ENCODE results near the gene OXCT1. TPM values are rescaled to one million over a fixed set of nuclear protein-coding genes. Genes with fewer than 3 reads are reported as not detected.

OXCT1 gene
- total and polyA plus RNA-seq, 2 donors from 2014 or later: 20.5 to 42.7 TPM

- intact Hi-C loops (cut with DNase I): no loop called here
- H3K27ac ChIP-seq (ENCODE audit: low read depth in 2 of 2, low read length in 2 of 2): no peak overlapping the region
- H3K36me3 ChIP-seq (ENCODE audit: control insufficient read depth in 2 of 3, insufficient read depth in 3 of 3, low read length in 3 of 3): peaks cover 0 to 5% (median 4%) of the 10 kb centered on the region in 3 donors
- H3K27me3 ChIP-seq (ENCODE audit: control insufficient read depth, insufficient read depth, low read length): no peaks in the 10 kb centered on the region
- no peaks in the 10 kb centered on the region for H3K9me3 ChIP-seq (ENCODE audit: control insufficient read depth in 2 of 3, insufficient read depth in 1 of 3, low read length in 3 of 3)
- H3K4me1 ChIP-seq (ENCODE audit: control insufficient read depth in 2 of 3, insufficient read depth in 2 of 3, low read depth in 1 of 3, low read length in 3 of 3): peaks cover 0 to 6% (median 0%) of the 10 kb centered on the region in 3 donors
- no peak for DNase-seq
- no peak for FAIRE-seq
- no peak overlapping the region for H3K4me3 ChIP-seq (ENCODE audit: low read length in 3 of 3)
- no peak overlapping the region for H3K9ac ChIP-seq (ENCODE audit: low read length in 3 of 3)
- no peak for TF ChIP-seq CTCF (IDR thresholded peaks at IDR 0.05; ENCODE audit: borderline replicate concordance, extremely low read depth, insufficient read depth)
These were observed 37.8 kb downstream of the OXCT1 start for GRCh38 chr5:41832430-41832829.

- H3K9me3 ChIP-seq (ENCODE audit: control insufficient read depth in 2 of 3, insufficient read depth in 1 of 3, low read length in 3 of 3): no peaks in the 10 kb centered on the region
- no peak overlapping the region for H3K4me3 ChIP-seq (ENCODE audit: low read length in 3 of 3)
- H3K4me1 ChIP-seq (ENCODE audit: control insufficient read depth in 2 of 3, insufficient read depth in 2 of 3, low read depth in 1 of 3, low read length in 3 of 3): peaks cover 0 to 3% (median 0%) of the 10 kb centered on the region in 3 donors
- FAIRE-seq: no peak
- no peak overlapping the region for H3K9ac ChIP-seq (ENCODE audit: low read length in 3 of 3)
- intact Hi-C loops (cut with DNase I): no loop called here
- peaks cover 0 to 5% (median 4%) of the 10 kb centered on the region in 3 donors for H3K36me3 ChIP-seq (ENCODE audit: control insufficient read depth in 2 of 3, insufficient read depth in 3 of 3, low read length in 3 of 3)
- H3K27me3 ChIP-seq (ENCODE audit: control insufficient read depth, insufficient read depth, low read length): no peaks in the 10 kb centered on the region
- no peak overlapping the region for H3K27ac ChIP-seq (ENCODE audit: low read depth in 2 of 2, low read length in 2 of 2)
- TF ChIP-seq CTCF (IDR thresholded peaks at IDR 0.05; ENCODE audit: borderline replicate concordance, extremely low read depth, insufficient read depth): no peak
- DNase-seq: no peak
These were observed 39.1 kb downstream of the OXCT1 start for GRCh38 chr5:41831155-41831554.

GRCh38 chr5:41827792-41828191 lies 42.4 kb downstream of the OXCT1 start:
- TF ChIP-seq CTCF (IDR thresholded peaks at IDR 0.05; ENCODE audit: borderline replicate concordance, extremely low read depth, insufficient read depth): no peak
- intact Hi-C loops (cut with DNase I): no loop called here
- FAIRE-seq: no peak
- no peak for DNase-seq
- Histone ChIP-seq H3K27me3 (ENCODE audit: control insufficient read depth, insufficient read depth, low read length) (no peaks in the 10 kb centered on the region), H3K4me1 (ENCODE audit: control insufficient read depth in 2 of 3, insufficient read depth in 2 of 3, low read depth in 1 of 3, low read length in 3 of 3) (peaks cover 0 to 3% (median 0%) of the 10 kb centered on the region in 3 donors), H3K4me3 (ENCODE audit: low read length in 3 of 3) (no peak overlapping the region), H3K36me3 (ENCODE audit: control insufficient read depth in 2 of 3, insufficient read depth in 3 of 3, low read length in 3 of 3) (peaks cover 0 to 4% (median 3%) of the 10 kb centered on the region in 3 donors), H3K9me3 (ENCODE audit: control insufficient read depth in 2 of 3, insufficient read depth in 1 of 3, low read length in 3 of 3) (no peaks in the 10 kb centered on the region), H3K9ac (ENCODE audit: low read length in 3 of 3) (no peak overlapping the region), H3K27ac (ENCODE audit: low read depth in 2 of 2, low read length in 2 of 2) (no peak overlapping the region)

GRCh38 chr5:41822036-41822435 lies 48.2 kb downstream of the OXCT1 start:
- Histone ChIP-seq H3K4me3 (ENCODE audit: low read length in 3 of 3) (no peak overlapping the region), H3K9ac (ENCODE audit: low read length in 3 of 3) (no peak overlapping the region), H3K27ac (ENCODE audit: low read depth in 2 of 2, low read length in 2 of 2) (no peak overlapping the region), H3K4me1 (ENCODE audit: control insufficient read depth in 2 of 3, insufficient read depth in 2 of 3, low read depth in 1 of 3, low read length in 3 of 3) (peaks cover 0 to 3% (median 0%) of the 10 kb centered on the region in 3 donors), H3K36me3 (ENCODE audit: control insufficient read depth in 2 of 3, insufficient read depth in 3 of 3, low read length in 3 of 3) (no peaks in the 10 kb centered on the region), H3K27me3 (ENCODE audit: control insufficient read depth, insufficient read depth, low read length) (no peaks in the 10 kb centered on the region), H3K9me3 (ENCODE audit: control insufficient read depth in 2 of 3, insufficient read depth in 1 of 3, low read length in 3 of 3) (no peaks in the 10 kb centered on the region)
- FAIRE-seq: no peak
- intact Hi-C loops (cut with DNase I): no loop called here
- TF ChIP-seq CTCF (IDR thresholded peaks at IDR 0.05; ENCODE audit: borderline replicate concordance, extremely low read depth, insufficient read depth): no peak
- no peak for DNase-seq
